Right lobe of liver (tissue), 4 donors: ENCODE data around the gene SLC6A3.

ENCODE experiments used
- POLR2A ChIP-seq: fragments of 450-650 bp; IDR thresholded peaks from one replicate; pipeline ENCODE4 v1.6.1; 2017; ENCODE audit warnings: antibody characterized with exemption, mild to moderate bottlenecking
- TF ChIP-seq, protein P1 (sequence below), 4 donors: fragments of 200-600 bp in 3 of 4; fragments of 450-650 bp in 1 of 4; IDR thresholded peaks; one replicate each; pipeline versions ENCODE4 v1.5.1 to v1.8.0; 2016 to 2022; ENCODE audit warnings: antibody characterized with exemption in 4 of 4, mild to moderate bottlenecking in 2 of 4
- donor health status: DM: no; HTN: no; CAD: no.
- donor health status: DM: no; HTN: no; CAD: no.
- donor health status: DM: no; HTN: yes; CAD: no.

DNA sequence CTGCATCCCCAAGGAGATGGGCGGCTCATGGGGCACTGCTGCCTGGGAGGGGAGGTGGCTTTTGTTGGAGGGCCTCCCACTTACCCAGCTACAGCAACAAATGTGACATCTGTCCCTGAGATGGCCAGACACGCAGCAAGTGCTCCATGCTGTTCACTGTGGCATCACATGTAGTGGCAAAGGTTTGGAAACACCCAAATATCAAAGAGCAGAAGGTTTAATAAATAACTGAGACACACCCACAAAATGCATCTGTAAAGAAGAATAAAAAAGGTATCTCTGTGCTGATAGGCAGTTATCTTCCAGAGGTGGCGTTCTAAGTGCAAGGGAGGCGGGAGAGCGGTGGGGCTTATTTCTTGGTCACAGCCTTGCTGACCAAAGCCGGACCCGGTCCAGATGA, 77.0 kb downstream of the SLC6A3 start:
- TF ChIP-seq, protein P1, sequence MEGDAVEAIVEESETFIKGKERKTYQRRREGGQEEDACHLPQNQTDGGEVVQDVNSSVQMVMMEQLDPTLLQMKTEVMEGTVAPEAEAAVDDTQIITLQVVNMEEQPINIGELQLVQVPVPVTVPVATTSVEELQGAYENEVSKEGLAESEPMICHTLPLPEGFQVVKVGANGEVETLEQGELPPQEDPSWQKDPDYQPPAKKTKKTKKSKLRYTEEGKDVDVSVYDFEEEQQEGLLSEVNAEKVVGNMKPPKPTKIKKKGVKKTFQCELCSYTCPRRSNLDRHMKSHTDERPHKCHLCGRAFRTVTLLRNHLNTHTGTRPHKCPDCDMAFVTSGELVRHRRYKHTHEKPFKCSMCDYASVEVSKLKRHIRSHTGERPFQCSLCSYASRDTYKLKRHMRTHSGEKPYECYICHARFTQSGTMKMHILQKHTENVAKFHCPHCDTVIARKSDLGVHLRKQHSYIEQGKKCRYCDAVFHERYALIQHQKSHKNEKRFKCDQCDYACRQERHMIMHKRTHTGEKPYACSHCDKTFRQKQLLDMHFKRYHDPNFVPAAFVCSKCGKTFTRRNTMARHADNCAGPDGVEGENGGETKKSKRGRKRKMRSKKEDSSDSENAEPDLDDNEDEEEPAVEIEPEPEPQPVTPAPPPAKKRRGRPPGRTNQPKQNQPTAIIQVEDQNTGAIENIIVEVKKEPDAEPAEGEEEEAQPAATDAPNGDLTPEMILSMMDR (IDR thresholded peaks at IDR 0.05), result no peak
- no peak for TF ChIP-seq POLR2A
